Bronchial epithelial cell (primary cell): ENCODE data around the gene VAV2. TPM values are rescaled to one million over a fixed set of nuclear protein-coding genes. Genes with fewer than 3 reads are reported as not detected.

Source experiments
- DNase-seq: peaks from one replicate; pipeline ENCODE4 v3.0.0-alpha.2; 2010; ENCODE audit warnings: low read depth
- FAIRE-seq: peaks from 2 replicates; lab custom pipeline; 2011; peaks lifted over from hg19 to GRCh38; lab: Jason Lieb, UNC
- H3K27me3 ChIP-seq: 2 replicates; pipeline ENCODE4 v1.5.1; 2011; ENCODE audit warnings: low read length; ENCODE audit not compliant: control insufficient read depth, insufficient read depth
- H3K36me3 ChIP-seq: 2 replicates; pipeline ENCODE4 v1.5.1; 2011; ENCODE audit warnings: low read length; ENCODE audit not compliant: control insufficient read depth, insufficient read depth
- H3K4me3 ChIP-seq: 2 replicates; pipeline ENCODE4 v1.5.1; 2011; ENCODE audit warnings: mild to moderate bottlenecking, low read depth, low read length, control low read depth
- total RNA-seq: library from RNA; depleted of rRNA; stranded (reverse); fragments of >200 nt; gene quantifications from 2 replicates; pipeline ENCODE4 v1.2.1, GENCODE V29; 2014
- TF ChIP-seq, protein P1 (sequence below): IDR thresholded peaks from 2 replicates; pipeline ENCODE4 v1.5.1; 2011; ENCODE audit warnings: mild to moderate bottlenecking, moderate library complexity, low read length, control low read depth, inconsistent platforms; ENCODE audit not compliant: insufficient read depth, severe bottlenecking

The VAV2 gene
- total RNA-seq, 1 donor from 2014 or later: 46.6 TPM

DNA sequence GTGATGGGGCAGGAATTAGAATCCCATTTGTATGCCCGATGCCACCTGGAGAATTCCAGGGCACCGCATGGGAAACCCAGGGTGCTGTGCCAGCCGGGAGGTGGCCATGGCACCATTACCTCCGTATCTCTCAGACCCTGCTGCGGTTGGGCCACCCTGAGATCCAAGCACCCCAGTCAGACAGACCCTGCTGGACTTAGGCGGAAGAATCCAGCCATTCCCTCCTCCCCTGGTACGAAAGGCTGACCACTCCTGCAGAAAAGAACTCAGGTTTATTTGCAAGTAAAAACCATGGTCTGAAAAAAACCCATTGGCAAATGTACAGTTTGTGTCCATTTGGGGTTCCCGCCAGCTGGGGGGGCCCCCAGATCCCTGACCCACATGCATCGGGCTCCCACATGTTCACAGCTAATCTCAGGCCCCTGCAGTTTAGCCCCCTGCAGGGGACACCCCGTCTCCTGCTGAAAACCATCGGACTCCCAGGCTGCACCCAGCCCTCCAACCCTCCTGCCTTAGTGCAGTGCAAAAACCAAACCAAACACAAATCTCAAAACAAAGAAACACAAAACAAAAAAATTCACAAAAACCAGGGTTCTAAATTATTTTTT is 230.4 kb downstream of the VAV2 start:
- FAIRE-seq: no peak
- H3K36me3 ChIP-seq: peaks cover 18% of the 10 kb centered on the region
- no peak for DNase-seq
- TF ChIP-seq, protein P1, sequence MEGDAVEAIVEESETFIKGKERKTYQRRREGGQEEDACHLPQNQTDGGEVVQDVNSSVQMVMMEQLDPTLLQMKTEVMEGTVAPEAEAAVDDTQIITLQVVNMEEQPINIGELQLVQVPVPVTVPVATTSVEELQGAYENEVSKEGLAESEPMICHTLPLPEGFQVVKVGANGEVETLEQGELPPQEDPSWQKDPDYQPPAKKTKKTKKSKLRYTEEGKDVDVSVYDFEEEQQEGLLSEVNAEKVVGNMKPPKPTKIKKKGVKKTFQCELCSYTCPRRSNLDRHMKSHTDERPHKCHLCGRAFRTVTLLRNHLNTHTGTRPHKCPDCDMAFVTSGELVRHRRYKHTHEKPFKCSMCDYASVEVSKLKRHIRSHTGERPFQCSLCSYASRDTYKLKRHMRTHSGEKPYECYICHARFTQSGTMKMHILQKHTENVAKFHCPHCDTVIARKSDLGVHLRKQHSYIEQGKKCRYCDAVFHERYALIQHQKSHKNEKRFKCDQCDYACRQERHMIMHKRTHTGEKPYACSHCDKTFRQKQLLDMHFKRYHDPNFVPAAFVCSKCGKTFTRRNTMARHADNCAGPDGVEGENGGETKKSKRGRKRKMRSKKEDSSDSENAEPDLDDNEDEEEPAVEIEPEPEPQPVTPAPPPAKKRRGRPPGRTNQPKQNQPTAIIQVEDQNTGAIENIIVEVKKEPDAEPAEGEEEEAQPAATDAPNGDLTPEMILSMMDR: no peak
- H3K4me3 ChIP-seq: no peak overlapping the region
- H3K27me3 ChIP-seq: no peaks in the 10 kb centered on the region

DNA sequence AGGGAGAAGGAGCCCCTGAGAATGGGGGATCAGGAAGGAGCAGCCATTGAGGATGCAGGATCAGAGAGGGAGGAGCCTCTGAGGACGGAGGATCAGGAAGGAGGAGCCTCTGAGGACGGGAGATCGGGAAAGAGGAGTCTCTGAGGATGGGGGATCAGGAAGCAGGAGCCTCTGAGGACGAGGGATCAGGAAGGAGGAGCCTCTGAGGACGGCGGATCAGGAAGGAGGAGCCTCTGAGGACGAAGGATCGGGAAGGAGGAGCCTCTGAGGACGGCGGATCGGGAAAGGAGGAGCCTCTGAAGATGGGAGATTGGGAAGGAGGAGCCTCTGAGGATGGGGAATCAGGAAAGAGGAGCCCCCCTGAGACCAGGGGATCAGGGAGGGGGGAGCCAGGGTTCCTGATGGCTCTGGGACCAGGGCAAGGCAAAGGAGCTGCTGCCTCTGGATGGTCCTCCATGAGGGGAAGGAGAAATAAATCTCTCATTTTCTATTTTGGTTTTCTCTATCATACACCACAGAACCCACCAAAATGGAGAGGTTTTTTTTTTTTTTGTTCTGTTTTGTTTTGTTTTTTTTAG is 231.3 kb downstream of the VAV2 start:
- TF ChIP-seq, protein P1: no peak
- FAIRE-seq (no peak), DNase-seq (no peak)
- H3K27me3 ChIP-seq: no peaks in the 10 kb centered on the region
- H3K4me3 ChIP-seq: no peak overlapping the region
- H3K36me3 ChIP-seq: peaks cover 18% of the 10 kb centered on the region

DNA sequence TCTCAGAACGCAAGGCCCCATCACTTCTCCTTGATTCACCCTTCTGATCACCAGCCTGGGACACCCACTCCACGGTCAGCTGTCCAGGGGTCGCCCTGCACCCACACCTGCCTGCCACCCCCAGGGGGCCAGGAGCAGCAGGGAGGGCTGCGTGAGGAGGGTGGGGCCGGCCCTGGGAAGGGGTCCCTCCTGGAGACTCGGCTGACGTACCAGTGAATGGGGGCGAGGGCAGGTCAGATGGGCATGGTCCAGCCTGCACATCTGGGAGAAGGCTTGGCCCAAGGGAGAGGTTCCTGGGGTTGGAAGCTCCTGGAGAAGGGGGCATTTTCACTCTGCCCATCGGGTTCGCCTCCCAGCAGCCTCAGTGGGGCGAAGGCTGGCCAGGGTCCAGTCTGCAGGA is 232.2 kb downstream of the VAV2 start:
- FAIRE-seq (no peak), DNase-seq (no peak)
- TF ChIP-seq, protein P1: no peak

DNA sequence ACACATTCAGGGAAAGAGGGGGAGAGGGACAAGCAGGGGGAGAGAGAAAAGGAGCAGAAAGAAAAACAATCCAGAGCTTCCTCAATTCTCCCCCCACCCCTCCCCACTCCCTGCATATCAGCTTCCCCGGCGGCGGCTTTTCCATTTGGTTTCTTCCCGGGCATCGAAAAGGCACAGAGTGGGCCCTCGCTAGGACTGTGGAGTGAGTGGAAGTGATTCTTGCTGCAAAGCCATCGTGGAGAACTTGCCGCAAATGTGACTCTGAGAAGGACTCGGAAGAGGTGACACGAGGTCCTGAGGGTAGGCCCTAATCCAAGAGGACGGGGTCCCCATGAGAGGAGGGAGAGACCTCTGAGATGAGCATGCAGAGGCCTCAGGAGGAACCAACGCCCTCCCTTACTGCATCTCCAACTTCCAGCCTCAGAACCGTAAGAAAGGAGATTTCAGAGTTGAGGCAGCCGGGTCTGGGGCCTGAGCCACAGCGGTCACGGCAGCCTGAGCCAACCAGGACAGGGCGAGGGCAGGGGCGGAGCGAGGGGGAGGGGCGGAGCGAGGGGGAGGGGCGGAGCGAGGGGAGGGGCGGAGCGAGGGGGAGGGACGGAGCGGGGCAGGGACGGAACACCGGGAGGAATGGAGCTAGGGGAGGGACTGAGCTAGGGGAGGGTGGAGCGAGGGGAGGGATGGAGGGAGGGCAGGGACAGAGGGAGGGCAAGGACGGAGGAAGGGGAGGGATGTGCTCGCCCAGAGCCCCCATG is 232.8 kb downstream of the VAV2 start:
- H3K36me3 ChIP-seq: peaks cover 17% of the 10 kb centered on the region
- FAIRE-seq (no peak), DNase-seq (no peak)
- TF ChIP-seq, protein P1: no peak
- H3K27me3 ChIP-seq: no peaks in the 10 kb centered on the region
- no peak overlapping the region for H3K4me3 ChIP-seq

More for the DNA sequence above, 232.2 kb downstream of the VAV2 start:
- Histone ChIP-seq H3K36me3 (peaks cover 17% of the 10 kb centered on the region), H3K4me3 (no peak overlapping the region), H3K27me3 (no peaks in the 10 kb centered on the region)

DNA sequence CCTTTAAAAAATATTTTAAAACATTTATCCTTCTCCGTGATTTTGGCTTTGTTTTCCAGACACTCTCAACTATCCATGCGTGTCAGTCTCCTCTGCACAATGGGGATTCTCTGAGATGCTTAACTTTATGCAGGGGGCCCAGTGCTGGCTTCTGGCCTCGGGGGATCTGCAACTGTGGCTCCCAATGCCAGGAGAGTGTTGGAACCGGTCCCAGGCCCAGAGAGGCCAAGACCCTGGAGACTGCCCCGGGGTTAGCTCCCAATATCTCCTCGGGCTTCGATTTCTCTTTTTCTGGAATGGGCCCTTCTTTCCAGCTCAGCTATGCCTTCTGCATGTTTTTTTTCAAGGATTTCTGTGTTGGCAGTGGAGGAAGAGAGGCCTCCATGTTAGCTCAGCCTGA is 233.9 kb downstream of the VAV2 start:
- H3K36me3 ChIP-seq: peaks cover 8% of the 10 kb centered on the region
- TF ChIP-seq, protein P1: no peak
- no peak for DNase-seq
- FAIRE-seq: no peak
- no peak overlapping the region for H3K4me3 ChIP-seq
- no peaks in the 10 kb centered on the region for H3K27me3 ChIP-seq
